Uterus (tissue), 4 donors: ENCODE data around the gene CCDC141. TPM values are rescaled to one million over a fixed set of nuclear protein-coding genes. Genes with fewer than 3 reads are reported as not detected.

Experiments used
- DNase-seq, 2 donors: peaks; one replicate each; pipeline ENCODE4 v3.0.0-alpha.2; 2019 to 2020
- H3K27ac ChIP-seq, 2 donors: fragments of 200-600 bp; sonication (generic); 1 replicate in 1 of 2; 2 replicates in 1 of 2; pipeline ENCODE4 v1.5.1; 2016 to 2018
- H3K27me3 ChIP-seq, 2 donors: fragments of 200-600 bp; sonication (generic); one replicate each; pipeline ENCODE4 v1.5.1; 2018 to 2019; ENCODE audit warnings: control low read depth in 1 of 2
- H3K36me3 ChIP-seq, 2 donors: fragments of 200-600 bp; sonication (generic); one replicate each; pipeline ENCODE4 v1.5.1; 2019; ENCODE audit warnings: control low read depth in 1 of 2
- H3K4me1 ChIP-seq, 2 donors: fragments of 200-600 bp; sonication (generic); one replicate each; pipeline ENCODE4 v1.5.1; 2018 to 2019; ENCODE audit warnings: control low read depth in 1 of 2
- H3K4me3 ChIP-seq, 2 donors: fragments of 200-600 bp; sonication (generic); 1 replicate in 1 of 2; 2 replicates in 1 of 2; pipeline ENCODE4 v1.5.1; 2018 to 2019; ENCODE audit warnings: mild to moderate bottlenecking in 1 of 2
- H3K9me3 ChIP-seq, 2 donors: fragments of 200-600 bp; sonication (generic); one replicate each; pipeline ENCODE4 v1.5.1; 2019; ENCODE audit warnings: control low read depth in 1 of 2
- CTCF ChIP-seq, 4 experiments: fragments of 200-600 bp in 2 of 4; fragments of 450-650 bp in 2 of 4; sonication (generic) in 2 of 4; IDR thresholded peaks; one replicate each; pipeline ENCODE4 v1.5.1; 2016 to 2019; ENCODE audit warnings: antibody characterized with exemption in 4 of 4, mild to moderate bottlenecking in 2 of 4, moderate library complexity in 1 of 4
- POLR2A ChIP-seq, 2 donors: fragments of 450-650 bp; IDR thresholded peaks; one replicate each; pipeline ENCODE4 v1.6.1; 2016; ENCODE audit warnings: antibody characterized with exemption in 2 of 2, mild to moderate bottlenecking in 1 of 2, moderate library complexity in 1 of 2
- intact Hi-C: fragments of 100-400 bp; cut with DNase I; formaldehyde crosslinking; loops from one replicate; pipeline ENCODE4 v1.15.1; 2023; ENCODE audit warnings: low total_unique reads
- total RNA-seq, 4 donors: library from RNA; depleted of rRNA in 3 of 4; stranded (reverse); fragments of >200 nt in 3 of 4; gene quantifications; one replicate each; pipeline versions ENCODE4 v1.1.0 to v1.2.4, GENCODE V29; 2014 to 2023
- donor health status: DM: yes; HTN: yes; CAD: no.

Gene CCDC141
- total RNA-seq, 4 donors from 2014 or later = 0.29 to 10.2 (median 3.8) TPM

DNA sequence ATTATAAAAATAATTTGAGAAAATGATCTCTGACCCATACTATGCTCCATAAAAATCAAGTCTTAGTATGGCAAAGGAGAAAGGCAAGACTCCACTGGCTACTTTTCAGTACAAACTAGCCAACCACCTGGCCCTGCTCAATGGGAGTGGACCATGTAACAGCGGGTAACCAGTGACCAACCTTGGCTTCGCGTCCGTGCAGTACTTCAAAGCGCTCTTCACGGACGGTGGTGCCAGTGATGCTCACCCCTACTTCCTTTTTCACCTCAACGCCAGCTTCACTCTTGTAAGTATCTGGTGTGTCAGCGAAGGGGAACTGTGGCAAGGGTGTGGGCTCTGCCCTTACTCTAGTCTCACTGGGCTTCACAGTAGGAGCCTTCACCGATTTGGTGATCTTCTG is 266.0 kb downstream of the CCDC141 start:
- H3K36me3 ChIP-seq = no peaks in the 10 kb centered on the region

GRCh38 chr2:178782236-178782635 is 267.7 kb downstream of the CCDC141 start:
- H3K9me3 ChIP-seq = no peaks in the 10 kb centered on the region
- H3K4me3 ChIP-seq = no peak overlapping the region
- no peak overlapping the region for H3K27ac ChIP-seq
- no peaks in the 10 kb centered on the region for H3K36me3 ChIP-seq
- H3K4me1 ChIP-seq = no peaks in the 10 kb centered on the region
- no peaks in the 10 kb centered on the region for H3K27me3 ChIP-seq
- intact Hi-C loops = no loop called here
- no peak for TF ChIP-seq CTCF (IDR thresholded peaks at IDR 0.05)
- no peak for TF ChIP-seq POLR2A (IDR thresholded peaks at IDR 0.05)
- no peak for DNase-seq

More for the DNA sequence above, 266.0 kb downstream of the CCDC141 start:
- no peaks in the 10 kb centered on the region for H3K27me3 ChIP-seq
- H3K4me3 ChIP-seq = no peak overlapping the region
- H3K9me3 ChIP-seq = no peaks in the 10 kb centered on the region
- TF ChIP-seq CTCF (IDR thresholded peaks at IDR 0.05) (no peak), POLR2A (IDR thresholded peaks at IDR 0.05) (no peak)
- no peak for DNase-seq
- no peaks in the 10 kb centered on the region for H3K4me1 ChIP-seq
- H3K27ac ChIP-seq = no peak overlapping the region
- intact Hi-C loops = no loop called here

Other genes with a start within 250 kb of the CCDC141 start
- 1 to 10 TPM; 1.8 to 10.0 (median 7.2) TPM for gene TTN, start 242.7 kb downstream of the CCDC141 start, total RNA-seq
- 10 to 100 TPM in 3 of 4 donors, 1 to 10 TPM in 1; 5.6 to 64.7 (median 32.8) TPM for gene SESTD1, start 214.7 kb upstream of the CCDC141 start, total RNA-seq